Stimulated activated naive B cell treated with anti-CD40 and anti-IgM and Interleukin-4, amounts not matched to agents 10 μg/mL and 1 μg/mL and 100 μg/mL, for 72 hours (primary cell): ENCODE results near the gene ENOX1.

Source experiments
- ATAC-seq, 2 donors: fragments of 150-1000 bp; cut with Tn5 transposase; replicated peaks; 2 replicates each; pipeline ENCODE4 v1.10.0; 2021; ENCODE audit warnings: moderate library complexity in 1 of 2
- DNase-seq: peaks from one replicate; pipeline ENCODE4 v3.0.0; 2021
- H3K27ac Mint-ChIP-seq: one replicate; pipeline ENCODE4 v1.8.0; 2022; ENCODE audit warnings: mild to moderate bottlenecking, mixed read lengths
- H3K27me3 Mint-ChIP-seq, 2 donors: one replicate each; pipeline ENCODE4 v1.8.0; 2022; ENCODE audit warnings: mixed read lengths in 2 of 2
- H3K36me3 Mint-ChIP-seq, 2 donors: one replicate each; pipeline ENCODE4 v1.8.0; 2022; ENCODE audit warnings: mixed read lengths in 2 of 2, mild to moderate bottlenecking in 1 of 2
- H3K4me1 Mint-ChIP-seq, 2 donors: one replicate each; pipeline ENCODE4 v1.8.0; 2022; ENCODE audit warnings: mixed read lengths in 2 of 2, mild to moderate bottlenecking in 1 of 2
- H3K4me3 Mint-ChIP-seq, 2 donors: one replicate each; pipeline ENCODE4 v1.8.0; 2022; ENCODE audit warnings: mild to moderate bottlenecking in 2 of 2, mixed read lengths in 2 of 2, moderate library complexity in 1 of 2
- H3K9me3 Mint-ChIP-seq, 2 donors: one replicate each; pipeline ENCODE4 v1.8.0; 2022; ENCODE audit warnings: mixed read lengths in 2 of 2, mild to moderate bottlenecking in 1 of 2

The ENOX1 gene

DNA sequence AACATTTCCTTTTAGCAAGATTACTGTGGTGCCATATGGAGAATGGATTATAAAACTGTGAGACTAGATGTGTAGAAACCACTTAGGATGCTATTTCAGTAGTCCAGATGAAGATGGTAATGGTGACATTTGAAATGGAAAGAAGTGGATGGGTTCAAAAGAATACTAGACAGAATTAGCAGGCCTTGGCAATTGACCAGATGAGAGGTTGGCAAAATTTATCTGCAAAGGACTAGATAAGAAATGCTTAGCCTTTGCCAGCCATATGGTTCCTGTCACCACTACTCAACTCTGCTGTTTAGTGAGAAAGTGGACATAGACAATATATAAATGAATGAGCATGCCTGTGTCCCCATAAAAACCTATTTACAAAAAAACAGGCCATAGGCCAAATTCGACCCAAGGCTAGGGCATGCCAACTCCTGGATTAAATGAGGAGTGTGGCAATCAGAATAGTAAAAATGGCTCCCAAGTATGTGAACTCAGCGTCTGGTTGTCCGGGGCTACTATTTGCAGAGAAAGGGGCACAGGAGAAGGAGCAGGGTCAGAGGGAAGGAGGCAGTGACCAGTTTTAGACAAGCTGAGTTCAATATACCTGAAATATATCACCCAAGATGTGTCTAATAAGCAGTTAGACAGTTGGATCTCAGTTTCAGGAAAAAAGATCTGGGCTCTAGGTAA lies 98.4 kb downstream of the ENOX1 start:
- Mint-ChIP-seq H3K36me3 (no peaks in the 10 kb centered on the region), H3K27ac (no peak overlapping the region), H3K4me1 (no peaks in the 10 kb centered on the region), H3K27me3 (peaks cover 7 to 9% of the 10 kb centered on the region in 2 donors), H3K9me3 (no peaks in the 10 kb centered on the region), H3K4me3 (no peak overlapping the region)
- DNase-seq: no peak
- ATAC-seq: no peak

DNA sequence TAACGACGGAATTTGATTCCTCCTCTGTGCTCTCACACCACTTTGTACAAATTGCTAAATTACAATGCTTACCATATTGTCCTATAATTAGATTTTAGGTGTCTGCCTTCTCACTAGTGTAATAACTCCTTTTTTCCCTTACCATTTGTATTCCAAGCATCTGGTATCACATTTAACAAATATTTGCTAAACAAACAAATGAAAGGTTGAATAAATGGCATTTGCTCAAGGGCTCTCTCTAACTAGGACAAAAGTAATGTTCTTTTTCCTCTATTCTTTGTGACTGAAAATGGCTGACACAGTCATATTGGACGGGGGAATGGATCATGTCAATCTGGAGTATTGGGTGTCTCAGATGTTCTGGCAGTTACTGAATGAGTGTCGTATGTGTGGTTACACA lies 99.7 kb downstream of the ENOX1 start:
- ATAC-seq (no peak), DNase-seq (no peak)
- Mint-ChIP-seq H3K4me3 (no peak overlapping the region), H3K36me3 (no peaks in the 10 kb centered on the region), H3K4me1 (no peaks in the 10 kb centered on the region), H3K27me3 (peaks cover 7 to 9% of the 10 kb centered on the region in 2 donors), H3K27ac (no peak overlapping the region), H3K9me3 (no peaks in the 10 kb centered on the region)

GRCh38 chr13:43686557-43686956 lies 100.2 kb downstream of the ENOX1 start:
- ATAC-seq: peak in 1 of 2 donors; percentile 18
- H3K27ac Mint-ChIP-seq: no peak overlapping the region
- DNase-seq: no peak
- no peaks in the 10 kb centered on the region for H3K36me3 Mint-ChIP-seq
- H3K27me3 Mint-ChIP-seq: peaks cover 5 to 9% of the 10 kb centered on the region in 2 donors
- H3K9me3 Mint-ChIP-seq: no peaks in the 10 kb centered on the region
- H3K4me3 Mint-ChIP-seq: no peak overlapping the region
- H3K4me1 Mint-ChIP-seq: no peaks in the 10 kb centered on the region

DNA sequence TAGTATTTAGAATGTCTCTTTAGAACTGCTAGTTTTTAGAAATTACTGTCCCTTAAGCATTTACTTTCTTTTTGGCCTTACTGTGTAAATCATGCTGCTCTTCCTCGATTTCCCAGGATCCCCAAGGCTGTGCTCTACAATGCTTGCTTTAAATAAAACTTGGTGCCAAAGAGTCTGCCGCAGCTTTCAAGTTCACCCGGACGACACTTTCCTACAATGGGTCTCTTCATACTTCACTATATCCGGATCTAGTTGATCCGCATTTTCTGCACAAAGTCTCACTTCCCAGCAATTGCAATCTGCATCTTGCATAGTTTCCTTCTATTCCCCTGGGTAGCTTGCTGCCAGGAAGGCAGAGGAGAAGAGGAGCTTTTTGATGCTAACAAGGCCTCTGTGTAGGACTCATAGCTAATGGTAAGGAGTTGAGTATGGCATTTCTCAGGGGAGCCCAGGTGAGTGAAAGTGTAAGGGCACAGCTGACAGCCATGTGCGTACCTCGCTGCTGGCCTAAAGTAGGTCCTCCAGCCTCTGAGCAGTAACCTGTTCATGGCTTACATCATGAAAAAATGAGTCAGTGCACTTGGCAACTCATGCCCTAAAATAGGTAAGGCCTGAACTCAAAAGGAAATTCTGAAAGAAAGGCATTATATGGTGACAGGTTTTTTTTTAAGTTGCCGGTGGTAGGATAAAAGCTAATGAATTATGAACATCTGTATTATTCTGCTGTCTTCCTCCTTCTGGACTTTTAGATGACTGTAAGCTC lies 101.6 kb downstream of the ENOX1 start:
- ATAC-seq: no peak
- Mint-ChIP-seq H3K4me1 (no peaks in the 10 kb centered on the region), H3K4me3 (no peak overlapping the region), H3K36me3 (no peaks in the 10 kb centered on the region), H3K27me3 (peaks cover 0 to 4% of the 10 kb centered on the region in 2 donors), H3K27ac (no peak overlapping the region), H3K9me3 (no peaks in the 10 kb centered on the region)
- no peak for DNase-seq

DNA sequence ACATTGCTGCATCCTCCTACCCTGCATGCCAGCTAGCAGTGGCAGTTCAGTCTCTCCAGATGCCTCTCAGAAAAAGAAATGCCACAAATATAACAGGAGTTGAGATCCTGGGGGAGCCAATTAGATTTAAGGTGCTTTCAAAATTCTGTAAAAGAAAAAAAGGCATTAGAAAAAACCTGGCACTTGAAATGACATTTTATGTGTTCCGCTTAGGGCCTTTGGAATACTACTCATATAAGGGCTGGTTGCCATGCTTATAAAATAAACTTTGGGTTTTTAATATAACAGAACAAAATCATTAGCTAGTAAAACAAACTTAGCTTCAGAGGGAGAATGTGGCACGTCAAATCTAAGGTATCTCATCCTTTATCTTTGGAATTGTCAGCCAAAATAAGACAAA lies 104.1 kb downstream of the ENOX1 start:
- H3K9me3 Mint-ChIP-seq: no peaks in the 10 kb centered on the region
- ATAC-seq: no peak
- DNase-seq: no peak
- H3K36me3 Mint-ChIP-seq: no peaks in the 10 kb centered on the region
- no peaks in the 10 kb centered on the region for H3K4me1 Mint-ChIP-seq
- H3K4me3 Mint-ChIP-seq: no peak overlapping the region
- peaks cover 0 to 4% of the 10 kb centered on the region in 2 donors for H3K27me3 Mint-ChIP-seq
- H3K27ac Mint-ChIP-seq: no peak overlapping the region

DNA sequence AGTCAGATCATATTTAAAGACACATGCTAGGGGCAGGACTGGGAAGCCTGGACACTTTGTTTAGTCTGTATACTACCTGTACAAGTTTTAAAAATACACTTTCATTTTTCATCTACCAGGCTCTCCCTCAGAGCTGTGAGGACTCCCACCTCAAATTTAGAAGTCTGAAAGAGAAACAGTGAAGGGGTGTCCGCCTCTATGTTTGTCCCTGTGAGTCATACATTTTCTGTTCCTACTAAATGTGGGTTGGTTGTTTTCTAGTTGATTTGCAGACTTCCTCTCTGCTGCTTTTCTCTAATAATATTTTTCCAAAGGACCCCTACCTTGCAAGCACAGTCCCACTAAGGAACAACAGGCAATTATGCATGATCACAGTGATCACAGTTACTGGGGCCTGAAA lies 110.5 kb downstream of the ENOX1 start:
- DNase-seq: no peak
- no peak overlapping the region for H3K4me3 Mint-ChIP-seq
- H3K9me3 Mint-ChIP-seq: no peaks in the 10 kb centered on the region
- H3K4me1 Mint-ChIP-seq: no peaks in the 10 kb centered on the region
- no peak overlapping the region for H3K27ac Mint-ChIP-seq
- no peaks in the 10 kb centered on the region for H3K36me3 Mint-ChIP-seq
- ATAC-seq: peak; percentile 69 to 74
- no peaks in the 10 kb centered on the region for H3K27me3 Mint-ChIP-seq

GRCh38 chr13:43675577-43675976 lies 111.2 kb downstream of the ENOX1 start:
- Mint-ChIP-seq H3K36me3 (no peaks in the 10 kb centered on the region), H3K4me1 (no peaks in the 10 kb centered on the region), H3K4me3 (no peak overlapping the region), H3K27ac (no peak overlapping the region), H3K9me3 (peaks cover 0 to 2% of the 10 kb centered on the region in 2 donors), H3K27me3 (peaks cover 0 to 5% of the 10 kb centered on the region in 2 donors)
- DNase-seq: no peak
- no peak for ATAC-seq

DNA sequence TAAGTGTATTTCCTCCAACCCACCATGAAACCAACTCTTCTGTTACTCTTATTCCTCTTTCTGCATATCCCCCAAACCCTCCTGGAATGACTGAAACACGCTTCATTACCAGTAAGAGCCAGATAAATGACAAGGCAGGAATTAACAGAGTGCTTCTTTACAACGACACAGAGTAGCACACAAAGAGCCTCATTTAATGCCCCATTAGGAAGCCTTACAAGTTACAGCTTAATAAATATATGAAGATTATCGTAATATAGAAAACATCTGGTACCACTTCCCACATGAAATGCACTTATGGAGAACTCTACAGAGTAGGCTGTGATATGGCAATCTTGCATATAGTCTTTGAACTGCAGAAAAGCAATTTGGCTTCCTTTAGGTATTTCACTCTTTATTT lies 116.8 kb downstream of the ENOX1 start:
- no peak for ATAC-seq
- no peak overlapping the region for H3K27ac Mint-ChIP-seq
- no peaks in the 10 kb centered on the region for H3K4me1 Mint-ChIP-seq

GRCh38 chr13:43669101-43669500 lies 117.7 kb downstream of the ENOX1 start:
- H3K27me3 Mint-ChIP-seq: peaks cover 0 to 5% of the 10 kb centered on the region in 2 donors
- ATAC-seq (no peak), DNase-seq (no peak)
- H3K9me3 Mint-ChIP-seq: peaks cover 0 to 2% of the 10 kb centered on the region in 2 donors
- no peak overlapping the region for H3K4me3 Mint-ChIP-seq
- no peak overlapping the region for H3K27ac Mint-ChIP-seq
- H3K36me3 Mint-ChIP-seq: no peaks in the 10 kb centered on the region
- H3K4me1 Mint-ChIP-seq: no peaks in the 10 kb centered on the region

More for the DNA sequence above, 116.8 kb downstream of the ENOX1 start:
- no peak overlapping the region for H3K4me3 Mint-ChIP-seq
- peaks cover 0 to 2% of the 10 kb centered on the region in 2 donors for H3K9me3 Mint-ChIP-seq
- no peak for DNase-seq
- no peaks in the 10 kb centered on the region for H3K36me3 Mint-ChIP-seq
- H3K27me3 Mint-ChIP-seq: peaks cover 0 to 5% of the 10 kb centered on the region in 2 donors

DNA sequence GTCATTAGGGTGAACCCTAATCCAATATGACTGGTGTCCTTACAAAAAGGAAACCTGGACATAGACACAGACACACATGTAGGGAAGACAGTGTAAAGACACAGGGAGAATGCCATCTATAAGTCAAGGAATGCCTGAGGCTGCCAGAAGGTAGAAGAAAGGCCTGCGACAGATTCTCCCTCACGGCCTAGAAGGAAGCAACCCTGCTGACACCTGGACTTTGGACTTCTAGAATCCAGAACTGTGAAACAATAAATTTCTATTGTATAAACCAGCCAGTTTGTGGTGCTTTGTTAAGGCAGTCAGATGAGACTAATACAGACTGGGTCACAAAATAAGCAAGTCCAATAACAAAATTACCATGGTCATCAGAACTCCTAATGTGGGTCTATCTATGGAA lies 120.4 kb downstream of the ENOX1 start:
- Mint-ChIP-seq H3K4me3 (no peak overlapping the region), H3K27ac (no peak overlapping the region), H3K36me3 (no peaks in the 10 kb centered on the region), H3K9me3 (peaks cover 0 to 2% of the 10 kb centered on the region in 2 donors), H3K4me1 (no peaks in the 10 kb centered on the region), H3K27me3 (peaks cover 4 to 5% of the 10 kb centered on the region in 2 donors)
- ATAC-seq (no peak), DNase-seq (no peak)

DNA sequence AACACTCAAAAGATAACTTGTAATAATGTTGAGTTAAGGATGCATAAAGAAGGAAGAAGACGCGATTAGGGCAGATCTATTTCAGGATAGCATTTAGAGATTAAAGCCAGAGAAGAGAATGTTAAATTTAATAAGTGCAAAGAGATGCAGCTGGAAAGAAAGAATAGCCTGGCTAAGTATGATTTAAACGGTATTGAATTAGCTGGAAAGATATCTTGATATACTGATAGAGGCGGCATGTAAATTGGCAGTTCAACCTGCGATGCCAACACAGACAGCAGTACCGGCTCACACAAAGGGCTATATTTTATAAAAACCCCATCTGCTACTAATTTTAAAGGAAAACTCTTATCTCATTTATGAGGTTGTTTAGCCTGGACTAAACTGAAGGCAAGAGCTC lies 121.4 kb downstream of the ENOX1 start:
- no peak for DNase-seq
- Mint-ChIP-seq H3K27me3 (peaks cover 0 to 4% of the 10 kb centered on the region in 2 donors), H3K36me3 (no peaks in the 10 kb centered on the region), H3K4me1 (no peaks in the 10 kb centered on the region), H3K4me3 (no peak overlapping the region), H3K27ac (no peak overlapping the region), H3K9me3 (no peaks in the 10 kb centered on the region)
- no peak for ATAC-seq

DNA sequence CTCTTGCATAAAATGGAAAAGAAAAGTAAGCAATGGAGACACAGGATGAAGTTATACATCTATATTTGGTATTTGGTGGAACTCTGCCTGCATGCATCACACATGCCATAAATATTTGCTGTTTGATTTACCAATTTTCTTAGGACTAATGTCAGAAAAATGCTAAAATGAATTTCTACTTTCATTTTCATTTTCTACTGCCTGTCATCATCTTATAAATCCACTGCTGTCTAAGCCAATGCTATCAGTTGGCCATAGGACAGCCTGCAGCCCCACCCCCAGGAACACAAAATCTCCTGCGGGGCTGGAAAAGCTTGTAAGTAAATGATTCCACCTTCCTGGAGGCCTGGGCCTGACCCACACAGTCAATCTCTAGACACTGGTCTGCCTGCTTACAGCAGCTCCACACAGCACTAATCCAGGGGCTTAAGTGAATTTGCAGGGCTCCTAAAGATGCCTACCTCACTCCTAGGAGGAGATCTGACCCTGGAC lies 122.0 kb downstream of the ENOX1 start:
- no peak for ATAC-seq
- Mint-ChIP-seq H3K4me3 (no peak overlapping the region), H3K4me1 (no peaks in the 10 kb centered on the region), H3K27me3 (peaks cover 0 to 4% of the 10 kb centered on the region in 2 donors), H3K36me3 (no peaks in the 10 kb centered on the region), H3K27ac (no peak overlapping the region), H3K9me3 (no peaks in the 10 kb centered on the region)
- DNase-seq: no peak

- DNase-seq: no peak
- peaks cover 0 to 4% of the 10 kb centered on the region in 2 donors for H3K27me3 Mint-ChIP-seq
Observed at GRCh38 chr13:43663474-43664090, 123.2 kb downstream of the ENOX1 start.

DNA sequence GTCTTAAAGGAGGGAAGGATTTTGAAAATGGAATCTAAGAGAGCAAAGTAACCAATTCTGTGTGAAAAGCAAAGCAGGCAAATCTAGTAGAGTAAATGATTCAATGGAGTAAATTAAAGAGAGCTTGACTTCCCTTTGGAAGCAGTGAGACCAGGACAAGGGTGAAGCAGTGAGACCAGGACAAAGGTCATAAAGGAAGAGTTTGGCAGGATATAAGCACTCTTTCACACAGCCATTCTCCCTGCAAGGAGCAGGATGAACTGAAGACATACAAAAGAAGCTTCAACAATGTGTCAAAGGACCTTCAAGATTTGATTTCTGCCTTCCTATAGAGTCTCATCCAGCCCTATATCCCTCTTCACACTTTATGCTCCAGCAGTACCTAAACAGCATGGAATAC lies 123.8 kb downstream of the ENOX1 start:
- DNase-seq (no peak), ATAC-seq (no peak)
- H3K4me3 Mint-ChIP-seq: no peak overlapping the region
- H3K27ac Mint-ChIP-seq: no peak overlapping the region
- no peaks in the 10 kb centered on the region for H3K36me3 Mint-ChIP-seq
- H3K27me3 Mint-ChIP-seq: peaks cover 0 to 9% of the 10 kb centered on the region in 2 donors
- H3K9me3 Mint-ChIP-seq: no peaks in the 10 kb centered on the region
- H3K4me1 Mint-ChIP-seq: no peaks in the 10 kb centered on the region

More at GRCh38 chr13:43663474-43664090, 123.2 kb downstream of the ENOX1 start:
- Mint-ChIP-seq H3K36me3 (no peaks in the 10 kb centered on the region), H3K4me3 (no peak overlapping the region), H3K27ac (no peak overlapping the region), H3K4me1 (no peaks in the 10 kb centered on the region), H3K9me3 (no peaks in the 10 kb centered on the region)
- ATAC-seq: no peak
